Vagina (tissue), 2 donors: ENCODE measurements around the gene ZNF579. TPM values are rescaled to one million over a fixed set of nuclear protein-coding genes. Genes with fewer than 3 reads are reported as not detected.
"Not testable (repeated sequence)": the region's sequence is repeated elsewhere in the genome, so short reads cannot be mapped to it uniquely, and the experiment has no call there.

Experiments used
- DNase-seq, 2 donors: peaks; one replicate each; pipeline ENCODE4 v3.0.0-alpha.2; 2017; ENCODE audit errors: extremely low spot score in 2 of 2
- H3K27ac ChIP-seq: fragments of 200-600 bp; sonication (generic); one replicate; pipeline ENCODE4 v1.5.1; 2019
- H3K27me3 ChIP-seq: fragments of 200-600 bp; sonication (generic); one replicate; pipeline ENCODE4 v1.5.1; 2019
- H3K36me3 ChIP-seq, 2 donors: fragments of 200-600 bp; sonication (generic); one replicate each; pipeline ENCODE4 v1.5.1; 2017 to 2019
- H3K4me1 ChIP-seq: fragments of 200-600 bp; sonication (generic); one replicate; pipeline ENCODE4 v1.5.1; 2019
- H3K4me3 ChIP-seq, 2 donors: fragments of 200-600 bp; sonication (generic); 1 replicate in 1 of 2; 2 replicates in 1 of 2; pipeline ENCODE4 v1.5.1; 2016 to 2019
- H3K9me3 ChIP-seq: fragments of 200-600 bp; sonication (generic); one replicate; pipeline ENCODE4 v1.5.1; 2019
- POLR2A ChIP-seq, 2 donors: fragments of 450-650 bp; IDR thresholded peaks; one replicate each; pipeline ENCODE4 v1.6.1; 2017; ENCODE audit warnings: antibody characterized with exemption in 2 of 2, mild to moderate bottlenecking in 2 of 2, moderate library complexity in 2 of 2
- POLR2AphosphoS5 ChIP-seq, 2 donors: sonication (generic); formaldehyde crosslinking; IDR thresholded peaks; one replicate each; pipeline ENCODE4 v1.9.0; 2017; ENCODE audit warnings: antibody characterized with exemption in 2 of 2, mild to moderate bottlenecking in 2 of 2, low read depth in 1 of 2; ENCODE audit not compliant: insufficient read depth in 1 of 2
- intact Hi-C: fragments of 100-400 bp; cut with DNase I; formaldehyde crosslinking; loops from one replicate; pipeline ENCODE4 v1.15.1; 2023
- total RNA-seq: library from RNA; depleted of rRNA; stranded (reverse); fragments of >200 nt; gene quantifications from one replicate; pipeline ENCODE4 v1.2.3, GENCODE V29; 2016
- TF ChIP-seq, protein P1 (sequence below), 3 experiments: fragments of 450-650 bp in 2 of 3; fragments of 200-600 bp in 1 of 3; sonication (generic) in 1 of 3; IDR thresholded peaks; one replicate each; pipeline ENCODE4 v1.5.1; 2017 to 2019; ENCODE audit warnings: antibody characterized with exemption in 3 of 3, mild to moderate bottlenecking in 2 of 3, moderate library complexity in 2 of 3

The ZNF579 gene
- total RNA-seq, 1 donor from 2014 or later, result 3.2 TPM

GRCh38 chr19:55536951-55537740, 43.5 kb downstream of the ZNF579 start, which contains the start of gene SBK2:
TSS of gene SBK2 (minus strand) at chr19:55537133. CDS start at chr19:55536294, 839 bp downstream.
- Histone ChIP-seq H3K27me3 (no peaks in the 10 kb centered on the region), H3K9me3 (no peaks in the 10 kb centered on the region), H3K36me3 (no peaks in the 10 kb centered on the region), H3K4me1 (no peaks in the 10 kb centered on the region), H3K27ac (no peak within 1 kb of the TSS), H3K4me3 (no peak within 1 kb of the TSS)
- intact Hi-C loops, result no loop called here
- no peak for DNase-seq
- TF ChIP-seq POLR2A (IDR thresholded peaks at IDR 0.05) (no peak), POLR2AphosphoS5 (IDR thresholded peaks at IDR 0.05; ENCODE audit: insufficient read depth in 1 of 2, low read depth in 1 of 2) (no peak)
- TF ChIP-seq, protein P1, sequence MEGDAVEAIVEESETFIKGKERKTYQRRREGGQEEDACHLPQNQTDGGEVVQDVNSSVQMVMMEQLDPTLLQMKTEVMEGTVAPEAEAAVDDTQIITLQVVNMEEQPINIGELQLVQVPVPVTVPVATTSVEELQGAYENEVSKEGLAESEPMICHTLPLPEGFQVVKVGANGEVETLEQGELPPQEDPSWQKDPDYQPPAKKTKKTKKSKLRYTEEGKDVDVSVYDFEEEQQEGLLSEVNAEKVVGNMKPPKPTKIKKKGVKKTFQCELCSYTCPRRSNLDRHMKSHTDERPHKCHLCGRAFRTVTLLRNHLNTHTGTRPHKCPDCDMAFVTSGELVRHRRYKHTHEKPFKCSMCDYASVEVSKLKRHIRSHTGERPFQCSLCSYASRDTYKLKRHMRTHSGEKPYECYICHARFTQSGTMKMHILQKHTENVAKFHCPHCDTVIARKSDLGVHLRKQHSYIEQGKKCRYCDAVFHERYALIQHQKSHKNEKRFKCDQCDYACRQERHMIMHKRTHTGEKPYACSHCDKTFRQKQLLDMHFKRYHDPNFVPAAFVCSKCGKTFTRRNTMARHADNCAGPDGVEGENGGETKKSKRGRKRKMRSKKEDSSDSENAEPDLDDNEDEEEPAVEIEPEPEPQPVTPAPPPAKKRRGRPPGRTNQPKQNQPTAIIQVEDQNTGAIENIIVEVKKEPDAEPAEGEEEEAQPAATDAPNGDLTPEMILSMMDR (IDR thresholded peaks at IDR 0.05), result no peak

GRCh38 chr19:55536366-55536765, 44.3 kb downstream of the ZNF579 start:
- intact Hi-C loops, result no loop called here
- no peaks in the 10 kb centered on the region for H3K27me3 ChIP-seq
- no peak overlapping the region for H3K27ac ChIP-seq
- DNase-seq, result no peak
- H3K36me3 ChIP-seq, result no peaks in the 10 kb centered on the region
- TF ChIP-seq POLR2A (IDR thresholded peaks at IDR 0.05) (no peak), POLR2AphosphoS5 (IDR thresholded peaks at IDR 0.05; ENCODE audit: insufficient read depth in 1 of 2, low read depth in 1 of 2) (no peak)
- TF ChIP-seq, protein P1 (IDR thresholded peaks at IDR 0.05), result no peak
- H3K4me1 ChIP-seq, result no peaks in the 10 kb centered on the region
- no peaks in the 10 kb centered on the region for H3K9me3 ChIP-seq
- H3K4me3 ChIP-seq, result no peak overlapping the region

- intact Hi-C loops, result no loop called here
- TF ChIP-seq POLR2A (IDR thresholded peaks at IDR 0.05) (no peak), POLR2AphosphoS5 (IDR thresholded peaks at IDR 0.05; ENCODE audit: insufficient read depth in 1 of 2, low read depth in 1 of 2) (no peak)
- TF ChIP-seq, protein P1 (IDR thresholded peaks at IDR 0.05), result no peak
- DNase-seq, result no peak
- no peaks in the 10 kb centered on the region for H3K36me3 ChIP-seq
- H3K4me1 ChIP-seq, result no peaks in the 10 kb centered on the region
- H3K4me3 ChIP-seq, result no peak overlapping the region
- no peak overlapping the region for H3K27ac ChIP-seq
- H3K27me3 ChIP-seq, result no peaks in the 10 kb centered on the region
- no peaks in the 10 kb centered on the region for H3K9me3 ChIP-seq
Observed at GRCh38 chr19:55535965-55536350, 44.7 kb downstream of the ZNF579 start.

- Histone ChIP-seq H3K27me3 (no peaks in the 10 kb centered on the region), H3K9me3 (no peaks in the 10 kb centered on the region), H3K4me1 (no peaks in the 10 kb centered on the region), H3K27ac (no peak overlapping the region), H3K4me3 (no peak overlapping the region), H3K36me3 (no peaks in the 10 kb centered on the region)
- TF ChIP-seq POLR2A (IDR thresholded peaks at IDR 0.05) (no peak), POLR2AphosphoS5 (IDR thresholded peaks at IDR 0.05; ENCODE audit: insufficient read depth in 1 of 2, low read depth in 1 of 2) (no peak)
- TF ChIP-seq, protein P1 (IDR thresholded peaks at IDR 0.05), result no peak
- DNase-seq, result no peak
- intact Hi-C loops, result no loop called here
Observed at GRCh38 chr19:55535173-55535964, 45.3 kb downstream of the ZNF579 start.

GRCh38 chr19:55534280-55534679, 46.4 kb downstream of the ZNF579 start:
- H3K9me3 ChIP-seq, H3K27ac ChIP-seq, DNase-seq, H3K36me3 ChIP-seq, H3K27me3 ChIP-seq, intact Hi-C loops, H3K4me1 ChIP-seq, H3K4me3 ChIP-seq: not testable (repeated sequence)
